Subcutaneous adipose tissue (tissue), 4 donors: ENCODE measurements around the gene ACOXL. TPM values are rescaled to one million over a fixed set of nuclear protein-coding genes. Genes with fewer than 3 reads are reported as not detected.

Source experiments
- total RNA-seq, 4 donors: library from RNA; depleted of rRNA; stranded (reverse); fragments of >200 nt; gene quantifications; one replicate each; pipeline ENCODE4 v1.1.0, GENCODE V29; 2016
- TF ChIP-seq, protein P1 (sequence below): fragments of 450-650 bp; IDR thresholded peaks from one replicate; pipeline ENCODE4 v1.5.1; 2016; ENCODE audit warnings: low read depth, mild to moderate bottlenecking, control low read depth, antibody characterized with exemption, moderate library complexity

Gene ACOXL
- total RNA-seq, 4 donors from 2014 or later: not detected

GRCh38 chr2:110955556-110955955 lies 223.2 kb downstream of the ACOXL start:
- TF ChIP-seq, protein P1, sequence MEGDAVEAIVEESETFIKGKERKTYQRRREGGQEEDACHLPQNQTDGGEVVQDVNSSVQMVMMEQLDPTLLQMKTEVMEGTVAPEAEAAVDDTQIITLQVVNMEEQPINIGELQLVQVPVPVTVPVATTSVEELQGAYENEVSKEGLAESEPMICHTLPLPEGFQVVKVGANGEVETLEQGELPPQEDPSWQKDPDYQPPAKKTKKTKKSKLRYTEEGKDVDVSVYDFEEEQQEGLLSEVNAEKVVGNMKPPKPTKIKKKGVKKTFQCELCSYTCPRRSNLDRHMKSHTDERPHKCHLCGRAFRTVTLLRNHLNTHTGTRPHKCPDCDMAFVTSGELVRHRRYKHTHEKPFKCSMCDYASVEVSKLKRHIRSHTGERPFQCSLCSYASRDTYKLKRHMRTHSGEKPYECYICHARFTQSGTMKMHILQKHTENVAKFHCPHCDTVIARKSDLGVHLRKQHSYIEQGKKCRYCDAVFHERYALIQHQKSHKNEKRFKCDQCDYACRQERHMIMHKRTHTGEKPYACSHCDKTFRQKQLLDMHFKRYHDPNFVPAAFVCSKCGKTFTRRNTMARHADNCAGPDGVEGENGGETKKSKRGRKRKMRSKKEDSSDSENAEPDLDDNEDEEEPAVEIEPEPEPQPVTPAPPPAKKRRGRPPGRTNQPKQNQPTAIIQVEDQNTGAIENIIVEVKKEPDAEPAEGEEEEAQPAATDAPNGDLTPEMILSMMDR: no peak

DNA sequence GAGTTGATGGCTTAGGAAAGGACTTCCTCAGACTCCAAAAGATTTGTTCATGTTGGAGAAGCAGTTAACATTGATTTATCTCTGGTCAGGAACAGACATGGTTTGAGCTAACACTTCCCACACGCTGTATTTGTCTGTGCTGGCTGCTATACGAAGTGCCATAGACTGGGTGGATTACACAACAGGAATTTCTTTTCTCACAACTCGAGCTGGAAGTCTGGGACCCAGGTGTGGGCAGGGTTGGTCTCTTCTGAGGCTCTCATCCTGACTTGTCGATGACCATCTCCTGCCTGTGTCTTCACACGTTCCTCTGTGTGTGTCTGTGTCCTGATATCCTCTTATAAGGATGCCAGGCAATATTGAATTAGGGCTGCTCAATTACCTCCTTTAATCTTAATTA lies 224.9 kb downstream of the ACOXL start:
- TF ChIP-seq, protein P1: no peak

DNA sequence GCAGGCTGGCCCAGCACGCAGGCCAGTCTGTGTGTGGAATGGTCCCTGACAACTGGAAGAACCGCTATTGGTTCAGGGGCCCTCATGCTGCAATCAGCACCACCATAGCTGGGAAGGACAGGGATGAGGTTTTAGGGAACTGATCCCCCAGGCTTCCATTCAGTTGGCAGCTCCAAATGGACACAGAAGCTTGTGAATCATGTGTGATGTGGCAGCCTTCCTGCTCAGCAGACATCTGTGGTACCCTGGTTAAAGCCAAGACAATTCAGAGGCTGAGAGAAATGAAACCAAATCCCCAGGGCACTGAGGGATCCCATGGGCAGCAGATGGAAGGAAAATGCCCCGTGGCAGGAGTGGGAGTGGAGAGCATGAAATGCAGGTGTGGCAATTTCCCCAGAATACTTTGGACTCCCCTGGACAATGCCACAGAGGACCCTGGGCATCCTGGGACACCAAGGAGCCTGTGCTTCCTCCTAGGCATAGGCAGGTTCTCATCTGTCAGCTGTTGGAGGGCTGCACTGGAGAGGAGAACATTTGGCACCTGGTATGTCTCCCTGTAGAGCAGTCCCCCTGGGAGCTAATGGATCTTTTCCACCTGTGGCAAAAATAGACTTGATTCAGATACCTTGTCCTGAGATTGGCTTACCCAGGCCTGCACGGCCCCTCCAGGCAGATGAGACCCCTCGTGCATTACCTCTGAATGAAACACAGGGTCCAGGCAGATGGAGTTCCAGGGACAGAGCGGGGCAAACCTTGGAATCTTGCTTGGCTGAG lies 226.2 kb downstream of the ACOXL start:
- TF ChIP-seq, protein P1: no peak

DNA sequence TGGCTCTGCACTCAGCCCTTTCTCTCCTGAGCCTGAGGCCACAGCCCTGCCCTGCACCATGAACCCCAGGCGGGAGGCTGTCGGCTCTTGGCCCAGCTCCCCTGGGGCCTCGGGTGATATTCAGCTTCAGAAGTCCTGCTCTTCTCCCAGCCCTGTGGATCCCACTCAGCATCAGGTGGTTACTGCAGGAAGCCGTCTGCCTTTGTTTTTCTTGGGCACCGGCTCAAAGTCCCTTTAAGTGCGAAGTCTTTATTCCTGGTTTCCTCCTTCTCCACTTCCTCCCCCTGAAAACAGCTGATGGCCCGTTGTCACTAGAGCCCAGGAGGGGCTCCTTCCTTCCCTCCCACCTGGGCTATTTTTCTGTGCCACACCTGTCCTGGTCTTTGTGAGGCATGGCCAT lies 226.8 kb downstream of the ACOXL start:
- TF ChIP-seq, protein P1: no peak

DNA sequence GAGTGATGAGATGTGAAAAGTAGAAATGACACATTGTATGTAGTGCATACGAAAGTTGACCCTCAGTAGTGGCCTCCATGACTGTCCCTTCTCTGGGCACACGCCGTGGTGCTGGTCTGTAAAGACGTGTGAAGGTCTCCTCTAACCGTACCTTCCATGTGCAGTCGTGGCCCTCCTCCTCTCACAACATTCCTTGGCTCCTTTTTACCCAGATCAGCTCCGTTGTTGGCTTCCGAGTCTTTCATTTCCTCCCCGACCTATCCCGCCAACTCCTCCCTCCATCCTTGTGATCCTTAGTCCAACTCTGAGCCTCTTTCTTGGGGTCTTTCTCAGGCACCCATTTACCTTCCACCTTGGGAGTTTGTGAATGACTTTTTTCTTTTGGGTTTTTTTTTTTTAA lies 227.9 kb downstream of the ACOXL start:
- TF ChIP-seq, protein P1: no peak

DNA sequence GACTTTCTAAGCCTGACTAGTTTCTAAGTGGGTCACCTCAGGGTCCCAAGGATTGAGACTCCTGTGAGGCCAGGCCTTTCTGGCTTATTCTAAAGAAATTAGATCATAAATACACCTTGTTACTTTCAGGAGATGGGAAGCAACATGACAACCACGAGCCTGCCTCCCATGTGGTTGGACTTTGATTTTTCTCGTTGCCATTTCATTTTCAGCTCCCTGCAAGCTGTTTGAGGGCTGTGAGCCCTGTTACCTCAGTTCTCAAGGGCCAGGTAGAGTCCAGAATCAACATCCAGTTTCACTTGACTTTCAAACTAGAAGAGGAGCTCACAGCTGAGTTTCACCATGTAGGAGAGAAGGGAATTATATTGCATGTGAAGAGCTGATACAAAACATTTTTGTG lies 228.6 kb downstream of the ACOXL start:
- TF ChIP-seq, protein P1: no peak

DNA sequence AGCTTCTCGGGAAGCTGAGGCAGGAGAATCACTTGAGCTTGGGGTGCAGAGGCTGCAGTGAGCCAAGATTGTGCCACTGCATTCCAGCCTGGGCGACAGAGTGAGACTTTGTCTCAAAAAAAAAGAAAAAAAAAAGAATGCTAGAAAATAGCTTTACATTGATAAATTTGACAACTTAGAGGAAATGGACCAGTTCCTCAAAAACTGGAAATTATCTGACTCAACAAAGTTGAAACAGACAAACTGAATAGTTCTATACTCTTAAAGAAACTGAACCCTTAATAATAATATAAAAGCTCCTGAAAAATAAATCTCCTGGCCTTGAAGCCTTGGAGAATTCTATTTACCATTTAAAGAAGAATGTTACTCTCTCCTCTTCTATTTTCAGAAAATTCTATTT lies 237.3 kb downstream of the ACOXL start:
- TF ChIP-seq, protein P1: no peak
